Adipocyte (in vitro differentiated cells): ENCODE results near the gene SIX2.
A peak's percentile ranks its signal among the peaks of the same experiment; 100 is the strongest.

ENCODE experiments used
- DNase-seq: peaks from one replicate; pipeline ENCODE4 v3.0.0-alpha.2; 2015; ENCODE audit warnings: low read depth
- H3K27me3 ChIP-seq: replicated peaks from 2 replicates; pipeline ENCODE4 v1.7.0; 2013; ENCODE audit warnings: mild to moderate bottlenecking, low read length, moderate library complexity; ENCODE audit not compliant: control insufficient read depth, insufficient read depth
- H3K36me3 ChIP-seq: 2 replicates; pipeline ENCODE4 v1.7.0; 2013; ENCODE audit warnings: low read length, mild to moderate bottlenecking, moderate library complexity; ENCODE audit not compliant: control insufficient read depth, insufficient read depth, severe bottlenecking
- H3K4me1 ChIP-seq: 2 replicates; pipeline ENCODE4 v1.7.0; 2013; ENCODE audit warnings: mild to moderate bottlenecking, low read length, moderate library complexity; ENCODE audit not compliant: control insufficient read depth, insufficient read depth
- H3K4me3 ChIP-seq: 2 replicates; pipeline ENCODE4 v1.7.0; 2013; ENCODE audit warnings: mild to moderate bottlenecking, low read length, moderate library complexity
- H3K9ac ChIP-seq: 2 replicates; pipeline ENCODE4 v1.7.0; 2013; ENCODE audit warnings: mild to moderate bottlenecking, low read length, moderate library complexity
- H3K9me3 ChIP-seq: 2 replicates; pipeline ENCODE4 v1.7.0; 2013; ENCODE audit warnings: mild to moderate bottlenecking, low read length, moderate library complexity; ENCODE audit not compliant: control insufficient read depth

The SIX2 gene

DNA sequence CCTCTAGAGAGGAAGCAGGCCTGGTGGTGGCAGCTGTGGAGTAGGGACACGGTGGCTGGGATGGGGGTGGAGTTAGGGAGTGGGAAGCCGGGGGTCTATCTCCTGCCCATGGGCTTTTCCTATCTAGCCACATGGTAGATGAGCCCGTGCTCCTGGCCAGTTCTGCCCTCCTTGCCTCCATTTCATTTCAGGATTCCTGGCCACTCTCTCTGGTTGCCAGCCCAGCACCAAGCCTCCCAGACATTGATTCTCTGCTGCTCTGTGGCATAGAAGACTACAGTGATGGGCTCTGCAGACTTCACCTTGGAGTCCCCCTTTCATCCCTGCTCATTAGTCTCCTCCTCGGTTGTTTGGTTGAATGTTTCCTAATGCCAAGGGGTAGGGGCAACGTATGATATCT is 48.4 kb downstream of the SIX2 start:
- peaks cover 32% of the 10 kb centered on the region for H3K4me1 ChIP-seq
- H3K9ac ChIP-seq: no peak overlapping the region
- no peak overlapping the region for H3K4me3 ChIP-seq
- no peaks in the 10 kb centered on the region for H3K9me3 ChIP-seq
- no peaks in the 10 kb centered on the region for H3K36me3 ChIP-seq
- H3K27me3 ChIP-seq: peaks cover 5% of the 10 kb centered on the region
- DNase-seq: no peak

- Histone ChIP-seq H3K36me3 (no peaks in the 10 kb centered on the region), H3K9me3 (no peaks in the 10 kb centered on the region), H3K4me3 (no peak overlapping the region), H3K27me3 (peaks cover 5% of the 10 kb centered on the region), H3K4me1 (peaks cover 30% of the 10 kb centered on the region), H3K9ac (no peak overlapping the region)
- no peak for DNase-seq
Observed at GRCh38 chr2:44959855-44960254, 49.4 kb downstream of the SIX2 start.

GRCh38 chr2:44957656-44958327 is 51.5 kb downstream of the SIX2 start:
- no peak for DNase-seq
- no peaks in the 10 kb centered on the region for H3K36me3 ChIP-seq
- no peak overlapping the region for H3K9ac ChIP-seq
- H3K9me3 ChIP-seq: no peaks in the 10 kb centered on the region
- no peak overlapping the region for H3K4me3 ChIP-seq
- peaks cover 38% of the 10 kb centered on the region for H3K4me1 ChIP-seq
- H3K27me3 ChIP-seq: peaks cover 22% of the 10 kb centered on the region

GRCh38 chr2:44956843-44957242 is 52.4 kb downstream of the SIX2 start:
- Histone ChIP-seq H3K36me3 (no peaks in the 10 kb centered on the region), H3K27me3 (peaks cover 27% of the 10 kb centered on the region)
- DNase-seq: no peak

DNA sequence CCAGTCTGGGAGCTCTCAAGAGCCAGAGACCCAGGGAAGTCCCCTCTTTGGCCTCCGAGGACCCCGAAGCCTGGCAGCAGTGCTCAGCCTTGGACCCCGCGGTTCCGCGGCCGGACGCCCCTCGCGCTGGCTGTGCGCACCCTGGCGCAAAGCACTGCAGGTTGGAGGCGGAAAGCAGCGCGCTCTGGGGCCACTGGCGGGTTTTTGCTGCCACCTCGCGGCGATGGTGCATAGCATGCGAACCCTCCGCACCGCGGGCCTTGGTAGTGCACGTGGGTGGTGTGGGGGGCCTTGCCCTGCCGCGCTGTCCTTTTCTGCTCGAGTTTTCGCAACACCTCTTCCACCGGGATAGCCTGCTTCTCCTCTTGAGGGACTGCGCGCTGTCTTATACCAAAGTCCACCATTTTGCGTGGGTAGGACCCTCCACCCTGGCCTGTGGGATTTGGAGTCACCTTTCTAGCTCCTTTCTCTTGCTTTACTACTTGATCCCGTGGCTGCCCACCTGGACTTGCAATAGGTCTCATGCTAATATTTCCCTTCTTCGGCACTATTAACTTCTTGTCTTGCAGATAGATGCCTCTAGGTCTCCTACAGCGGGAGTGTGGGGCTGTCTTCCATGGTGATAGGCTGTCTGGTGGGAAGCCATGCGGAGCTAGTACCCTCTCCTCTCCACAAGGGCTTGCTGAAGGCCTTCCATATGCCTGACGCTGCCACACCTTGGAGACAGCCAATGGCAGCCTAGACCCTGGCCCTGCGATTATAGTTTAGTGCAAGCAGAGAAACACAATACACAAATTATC is 53.5 kb downstream of the SIX2 start:
- Histone ChIP-seq H3K4me1 (peaks cover 44% of the 10 kb centered on the region), H3K9ac (no peak overlapping the region), H3K36me3 (no peaks in the 10 kb centered on the region), H3K4me3 (peak overlapping the region; percentile 31), H3K27me3 (peaks cover 37% of the 10 kb centered on the region), H3K9me3 (no peaks in the 10 kb centered on the region)
- DNase-seq: peak; percentile 93

More at GRCh38 chr2:44956843-44957242, 52.4 kb downstream of the SIX2 start:
- Histone ChIP-seq H3K9me3 (no peaks in the 10 kb centered on the region), H3K9ac (no peak overlapping the region), H3K4me3 (no peak overlapping the region), H3K4me1 (peaks cover 44% of the 10 kb centered on the region)
